ENCODE data around the gene NCAM2.

NCAM2 gene

DNA sequence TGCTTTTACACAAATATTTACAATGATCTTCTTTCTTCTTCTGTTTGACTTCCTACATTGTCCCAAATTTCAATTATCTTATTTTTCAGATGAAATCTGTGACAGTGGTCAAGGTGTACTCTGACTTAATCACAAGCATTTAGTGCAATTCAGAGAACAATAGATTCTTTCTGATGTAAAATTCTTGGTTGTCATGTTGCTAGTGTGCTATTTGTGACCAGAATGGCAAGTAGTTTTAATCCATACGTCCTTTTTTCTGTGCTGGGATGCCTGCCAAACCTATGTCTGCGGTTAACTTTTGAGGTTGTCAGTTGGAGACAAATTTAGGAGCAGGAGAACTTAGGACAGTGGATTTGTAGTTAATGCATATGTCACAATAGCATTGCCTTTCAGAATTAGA lies 31.0 kb downstream of the NCAM2 start:
- no peak for DNase-seq

DNA sequence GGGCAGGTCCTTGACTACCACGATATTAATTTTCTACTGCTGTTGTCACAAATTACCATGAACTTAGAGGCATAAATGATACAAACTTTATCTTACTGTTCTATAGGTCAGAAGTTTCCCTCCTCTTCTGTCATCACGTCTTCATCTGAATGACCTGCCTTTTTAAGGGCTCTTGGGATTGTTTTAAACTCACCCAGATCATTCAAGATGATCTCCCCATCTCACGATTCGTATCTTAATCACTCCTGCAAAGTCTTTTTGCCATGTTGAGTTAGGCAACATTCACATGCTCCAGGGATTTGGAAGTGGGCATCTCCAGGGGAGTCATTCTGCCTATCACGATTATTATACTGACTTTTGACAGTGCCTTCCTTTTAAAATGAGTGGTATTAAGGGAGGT lies 32.1 kb downstream of the NCAM2 start:
- no peak for DNase-seq

DNA sequence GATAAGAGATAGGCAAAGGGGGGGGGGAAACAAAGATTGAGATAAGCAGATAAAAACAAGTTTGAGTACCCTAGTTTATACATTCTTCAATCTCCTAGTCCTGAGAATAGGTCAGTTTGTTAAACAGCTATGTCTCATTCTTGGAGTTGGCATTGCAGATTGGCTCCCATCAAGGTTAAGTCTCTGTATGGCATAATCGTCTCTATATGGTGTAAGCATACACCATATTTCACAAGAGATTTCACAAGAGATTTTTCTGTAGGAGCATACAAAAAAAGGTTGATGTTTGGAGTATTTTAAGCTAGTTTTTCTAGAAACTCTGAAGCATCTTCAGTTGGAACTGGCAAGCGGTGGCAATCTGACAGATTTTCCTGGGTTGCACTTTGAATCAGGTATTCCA lies 35.8 kb downstream of the NCAM2 start:
- DNase-seq = no peak

DNA sequence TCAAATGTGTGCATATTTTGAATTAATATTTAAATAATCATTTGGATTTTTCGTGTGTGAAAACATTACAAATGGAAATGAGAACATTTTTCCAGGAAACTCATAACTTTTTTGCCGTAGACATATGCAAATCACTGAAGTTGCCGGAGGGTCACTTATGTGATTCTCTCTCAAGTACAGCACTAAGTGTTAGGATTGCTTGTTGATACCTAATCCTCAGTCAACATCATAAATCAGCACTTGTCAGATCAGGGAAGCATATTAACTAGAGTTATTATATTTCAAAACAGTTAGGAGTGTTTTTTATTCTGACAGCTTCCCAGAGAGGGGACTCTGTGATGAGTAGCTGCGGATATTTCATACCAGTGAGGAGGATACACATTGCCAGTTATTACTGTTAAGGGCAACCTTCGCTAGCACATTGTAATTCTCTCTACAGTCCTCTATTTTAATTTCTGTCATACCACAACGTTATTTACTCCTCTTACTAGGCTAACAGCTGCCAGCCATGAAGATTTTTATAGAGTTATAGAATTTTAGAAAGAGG lies 41.5 kb downstream of the NCAM2 start:
- no peak for DNase-seq

DNA sequence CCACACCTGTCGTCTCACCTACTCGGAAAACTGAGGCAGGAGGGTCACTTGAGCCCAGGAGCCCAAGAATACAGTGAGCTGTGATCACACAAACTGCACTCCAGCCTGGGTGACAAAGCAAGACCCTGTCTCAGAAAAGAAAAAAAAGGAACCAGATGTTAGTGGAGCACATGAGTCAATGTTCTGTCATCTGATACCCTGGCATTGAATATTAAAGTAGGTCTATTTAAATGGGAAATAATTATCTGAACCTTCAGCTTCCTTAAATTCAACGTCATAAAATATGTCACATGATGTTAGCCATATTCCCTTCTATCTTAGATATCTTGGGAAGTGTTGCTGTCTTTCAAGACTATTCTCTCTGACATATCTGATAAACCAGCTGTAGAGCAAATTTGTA lies 47.3 kb downstream of the NCAM2 start:
- DNase-seq = no peak

DNA sequence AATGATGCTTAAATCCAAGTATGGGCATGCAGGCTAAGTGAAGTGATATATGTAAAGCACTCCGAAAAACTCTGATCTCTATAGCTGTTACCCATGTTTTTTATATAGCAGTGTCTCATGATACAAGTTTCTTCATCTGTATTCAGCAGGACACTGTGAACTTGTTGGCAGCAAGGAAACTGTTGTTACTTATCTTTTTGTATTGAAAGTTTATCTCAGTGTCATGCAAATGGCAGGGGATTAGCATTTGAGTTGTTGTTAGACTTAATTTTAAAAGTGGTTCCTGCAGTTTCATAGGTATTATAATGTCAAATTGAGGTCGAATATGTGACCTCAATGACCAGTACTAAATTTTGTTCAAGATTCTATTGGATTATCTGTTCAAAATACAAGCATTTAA lies 47.9 kb downstream of the NCAM2 start:
- no peak for DNase-seq

DNA sequence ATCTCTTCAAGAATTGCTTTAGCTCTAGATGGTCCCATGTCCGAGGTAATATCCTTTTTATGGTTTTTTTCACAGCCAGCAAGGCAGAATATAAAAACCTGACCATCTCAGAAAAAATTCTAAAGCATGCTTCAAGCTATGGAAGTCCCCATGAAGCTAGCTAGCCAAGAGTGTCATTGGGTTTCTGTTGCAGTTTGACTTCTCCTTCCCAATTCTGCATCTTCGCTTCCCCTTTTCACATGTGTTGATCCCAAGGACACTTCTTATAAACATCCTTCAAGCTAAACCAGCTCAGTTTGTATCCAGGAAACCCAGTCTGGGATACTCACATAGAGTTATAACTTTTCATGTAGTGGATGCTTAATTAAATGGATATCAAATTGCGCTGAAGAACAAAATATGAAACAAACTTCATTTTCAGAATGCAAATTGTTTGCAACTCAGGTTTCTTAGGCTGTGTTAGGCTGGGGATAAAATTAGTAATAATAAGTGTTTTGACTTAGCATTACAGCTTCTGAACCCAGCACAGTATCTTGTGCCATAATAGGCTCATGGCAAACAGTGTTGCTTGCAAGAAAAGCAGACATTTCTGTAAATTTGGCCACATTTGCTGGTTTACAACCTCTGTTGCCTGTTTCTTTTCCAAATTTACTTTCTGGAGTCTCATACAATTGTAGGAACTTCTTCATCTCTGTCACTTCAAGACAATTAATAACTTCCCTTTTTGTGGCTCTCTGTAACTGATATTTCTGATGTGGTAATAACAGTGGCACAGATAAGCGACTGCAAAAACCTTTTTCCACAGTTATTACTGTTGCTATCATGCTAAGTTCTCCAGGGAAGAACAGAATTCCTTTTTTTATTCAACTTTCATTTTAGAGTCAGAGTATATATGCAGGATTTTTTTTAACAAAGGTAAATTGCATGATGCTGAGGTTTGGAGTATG lies 53.2 kb downstream of the NCAM2 start:
- DNase-seq = no peak

DNA sequence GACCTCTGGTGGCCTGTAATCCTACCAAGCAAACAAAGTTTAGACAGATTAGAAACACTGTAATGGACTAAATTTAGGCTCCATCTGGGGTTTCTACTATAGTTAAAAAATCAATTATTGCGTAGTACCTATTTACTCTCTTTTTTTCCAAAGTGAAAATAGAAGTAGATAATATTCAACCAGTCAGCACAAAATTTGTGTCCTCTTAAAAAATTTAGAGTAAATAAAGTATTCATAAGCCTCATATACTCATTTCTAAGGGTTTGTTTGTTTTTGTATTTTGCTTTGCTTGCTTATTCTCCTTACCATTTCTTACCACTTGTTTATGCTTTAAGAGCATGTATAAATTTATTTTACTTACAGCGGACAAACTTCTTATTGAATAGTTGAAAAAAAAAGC lies 54.5 kb downstream of the NCAM2 start:
- no peak for DNase-seq

DNA sequence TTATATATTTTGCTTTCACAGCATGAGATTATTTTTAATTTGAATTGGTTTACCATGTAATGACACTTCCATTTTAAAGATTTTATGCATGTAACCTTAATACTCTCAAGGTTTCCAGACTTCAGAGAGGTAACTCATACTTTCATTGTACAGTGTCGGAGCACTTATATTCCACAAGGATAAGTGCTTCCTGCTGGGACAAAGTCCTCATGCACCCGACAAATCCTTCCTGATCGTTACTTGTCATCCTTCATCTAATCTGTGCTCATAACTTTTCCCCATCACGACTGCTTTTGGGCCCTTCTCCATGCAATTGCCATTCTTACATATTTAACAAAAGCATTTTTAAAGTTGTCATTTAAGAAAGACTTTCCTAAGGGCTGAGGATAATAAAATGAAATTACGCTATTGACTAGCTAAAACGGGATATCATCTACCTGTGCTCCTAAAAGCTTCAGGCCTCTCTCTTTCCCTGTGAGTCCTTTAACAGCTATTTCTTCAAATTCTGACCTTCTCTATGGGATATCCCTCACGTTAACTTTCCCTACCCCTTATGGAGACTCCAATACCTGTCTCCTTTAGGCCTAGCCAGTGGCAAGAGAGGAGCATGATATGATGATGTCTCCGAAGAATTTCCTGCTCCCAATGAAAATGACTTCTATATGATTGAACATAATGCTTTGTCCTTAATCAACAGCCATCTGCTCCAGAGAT lies 59.3 kb downstream of the NCAM2 start:
- no peak for DNase-seq

DNA sequence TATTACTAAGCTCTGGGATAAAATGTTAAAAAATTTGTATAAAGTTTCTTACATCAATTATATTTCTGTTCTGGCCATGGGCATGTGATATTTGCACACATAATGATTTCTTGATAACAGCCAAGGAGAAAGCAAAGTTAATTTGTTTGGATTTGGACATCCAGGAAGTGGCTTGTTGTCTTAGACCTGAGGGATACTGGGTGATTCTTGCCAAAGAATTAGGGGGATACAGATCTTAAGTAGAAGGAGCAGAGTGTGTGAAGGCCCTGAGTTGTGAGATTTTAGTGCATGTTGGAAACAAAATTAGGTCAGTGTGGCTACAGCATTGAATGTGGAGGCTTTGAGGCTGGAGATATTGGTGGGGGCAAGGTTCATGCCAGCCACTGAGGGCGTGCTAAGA lies 65.6 kb downstream of the NCAM2 start:
- no peak for DNase-seq

DNA sequence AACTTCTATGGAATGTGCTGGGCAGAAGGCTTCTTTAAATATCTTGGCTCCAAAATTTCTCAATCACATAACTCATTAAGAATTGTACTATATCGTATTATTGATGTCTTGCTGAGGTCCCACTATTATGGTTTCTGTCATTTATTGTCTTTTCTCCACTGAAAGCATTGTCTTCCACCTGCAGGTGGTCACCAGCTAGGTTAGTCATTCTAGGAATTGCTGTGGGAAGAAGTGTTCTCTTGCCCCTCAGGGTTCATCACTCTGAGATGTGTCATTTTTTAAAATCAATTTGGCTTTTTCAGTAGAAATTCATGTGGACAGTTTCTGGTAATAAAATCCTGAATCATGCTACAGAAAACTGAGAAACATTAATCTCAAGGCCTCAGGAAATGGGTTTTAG lies 66.1 kb downstream of the NCAM2 start:
- no peak for DNase-seq

DNA sequence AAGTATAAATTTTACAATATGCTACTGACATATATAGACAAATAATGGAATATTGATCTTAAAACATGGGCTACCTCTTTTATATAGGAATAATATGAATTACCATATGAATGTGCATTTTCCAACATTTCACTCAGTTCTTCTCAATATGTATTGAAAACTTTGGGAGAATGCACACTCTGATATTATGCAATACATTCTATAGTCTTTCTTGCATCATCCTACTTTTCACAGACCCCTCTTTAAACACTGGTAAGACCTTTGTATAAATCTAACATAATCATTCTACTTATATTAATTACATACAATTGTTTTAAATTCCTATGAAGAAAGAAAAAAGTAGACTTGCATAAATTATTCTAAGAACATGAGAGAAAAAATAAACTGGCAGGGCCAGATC lies 69.2 kb downstream of the NCAM2 start:
- DNase-seq = no peak

DNA sequence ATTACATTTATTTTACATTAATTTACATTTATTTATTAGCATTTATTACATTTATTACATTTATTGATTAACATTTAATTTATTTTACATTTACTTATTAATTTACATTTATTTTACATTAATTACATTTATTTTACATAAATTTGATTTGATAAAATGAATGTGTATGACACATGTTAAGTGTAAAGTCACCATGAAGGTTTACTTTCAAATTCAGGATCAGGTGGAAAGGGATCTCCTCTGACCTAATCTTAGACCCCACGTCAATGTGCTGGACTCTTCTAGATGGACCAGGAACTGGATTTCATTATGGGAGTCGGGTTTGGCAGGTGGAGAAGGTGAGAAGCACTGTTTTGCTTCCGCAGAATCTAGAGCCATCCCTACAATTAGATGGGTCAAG lies 76.1 kb downstream of the NCAM2 start:
- no peak for DNase-seq

DNA sequence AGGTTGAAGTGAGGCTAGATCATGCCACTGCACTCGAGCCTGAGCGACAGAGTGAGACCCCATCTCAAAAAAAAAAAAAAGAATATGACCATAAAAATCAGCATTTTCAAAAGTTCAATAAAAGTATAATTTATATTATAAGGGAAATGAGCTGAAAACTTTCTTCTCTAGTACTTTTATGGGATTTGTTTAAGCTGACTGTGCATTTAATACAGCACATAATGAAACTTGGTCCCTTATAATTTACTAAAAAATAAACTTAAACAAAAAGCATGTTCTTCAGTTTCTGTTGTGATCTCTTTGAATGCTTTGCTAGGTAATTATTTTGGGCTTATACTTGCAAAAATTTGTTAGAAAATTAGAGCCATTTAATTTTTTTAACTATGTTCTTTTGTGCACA lies 77.8 kb downstream of the NCAM2 start:
- DNase-seq = no peak

DNA sequence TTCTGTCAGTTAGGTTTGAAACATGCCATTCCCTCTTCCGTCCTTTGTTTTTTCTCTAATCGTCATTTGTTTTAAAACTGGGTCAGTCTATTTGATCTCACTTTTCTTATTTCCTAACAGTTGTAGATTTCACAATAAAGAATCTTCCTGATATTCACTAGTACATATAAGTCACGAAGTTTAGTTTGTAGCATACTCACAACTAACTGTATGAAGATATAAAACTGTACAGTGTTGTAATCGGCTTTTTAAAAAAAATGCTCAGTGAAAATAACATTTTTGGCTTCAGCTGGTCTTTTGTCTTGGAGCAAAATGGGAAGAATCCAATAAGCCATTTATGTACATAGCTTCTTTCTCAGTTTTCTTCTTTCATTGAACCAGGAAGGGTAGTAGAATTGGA lies 78.3 kb downstream of the NCAM2 start:
- DNase-seq = no peak

DNA sequence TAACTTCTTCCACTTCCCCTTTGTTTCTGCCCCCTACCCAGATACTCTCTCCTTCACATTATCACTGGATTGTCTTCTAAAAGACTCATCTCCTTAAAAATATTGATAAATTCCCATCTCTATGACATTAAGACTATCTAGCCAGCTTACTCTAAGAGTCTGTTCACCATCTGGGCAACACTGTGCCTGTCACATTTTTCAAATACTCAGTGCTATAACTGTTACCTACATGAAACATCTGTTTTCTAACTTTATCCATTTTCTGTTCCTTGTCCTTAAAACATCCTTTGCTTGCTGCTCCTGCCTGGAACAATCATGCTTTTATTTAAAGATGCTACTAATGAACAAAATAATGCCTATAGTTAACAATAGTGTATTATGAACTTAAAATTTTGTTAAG lies 81.4 kb downstream of the NCAM2 start:
- no peak for DNase-seq

DNA sequence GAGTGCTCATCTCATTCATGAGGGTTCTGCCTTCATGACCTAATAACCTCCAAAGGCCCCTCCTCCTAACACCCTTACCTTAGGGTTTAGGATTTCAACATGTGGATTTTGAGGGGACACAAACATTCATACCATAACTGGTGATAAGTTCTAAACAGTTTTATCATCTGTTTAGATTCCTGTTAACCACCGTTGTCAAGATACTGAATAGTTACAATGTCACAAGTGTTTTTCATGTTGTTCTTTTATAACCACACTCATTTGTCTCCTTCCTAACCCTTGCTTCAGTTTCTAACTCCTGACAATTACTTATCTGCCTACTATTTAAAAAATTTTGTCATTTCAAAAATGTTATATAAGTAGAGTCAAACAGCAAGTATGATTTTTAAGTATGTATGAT lies 86.0 kb downstream of the NCAM2 start:
- DNase-seq = no peak

DNA sequence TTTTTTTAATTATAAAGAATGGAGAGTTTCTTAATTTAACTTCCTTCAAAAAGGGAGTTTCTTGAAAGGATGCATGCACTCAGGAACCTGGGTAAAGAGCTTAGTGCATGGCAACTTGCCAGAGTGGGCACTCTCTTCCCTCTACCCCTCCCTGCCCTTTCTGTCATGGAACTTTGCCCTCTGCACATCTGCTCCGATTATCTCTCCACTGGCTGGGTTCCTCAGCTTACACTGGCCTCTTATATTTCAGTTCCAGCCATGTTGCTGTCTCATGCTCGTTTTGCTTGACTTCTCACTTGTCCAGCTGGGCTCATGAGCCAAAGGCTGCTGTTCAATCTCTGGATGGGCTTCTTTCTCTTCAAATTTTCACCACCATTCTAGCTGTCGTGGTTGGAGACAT lies 87.0 kb downstream of the NCAM2 start:
- DNase-seq = no peak

DNA sequence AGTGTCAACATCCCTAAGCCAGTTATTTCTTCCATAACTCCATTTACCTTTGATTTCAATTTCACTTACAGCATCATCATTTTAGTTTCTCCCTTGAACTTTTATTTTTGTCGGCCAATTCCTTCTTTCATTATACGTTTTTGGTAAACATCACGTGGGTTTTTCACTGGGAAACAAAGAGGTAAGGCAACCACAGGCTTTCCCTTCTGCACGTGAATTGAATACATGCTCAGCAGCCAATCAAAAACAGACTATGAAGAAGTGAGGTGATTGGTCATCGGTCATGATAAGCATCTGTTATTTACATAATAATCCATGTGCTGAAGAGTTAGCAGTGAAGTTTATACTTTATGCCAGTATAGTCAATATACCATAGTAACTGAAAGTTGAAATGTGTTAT lies 98.7 kb downstream of the NCAM2 start:
- no peak for DNase-seq

DNA sequence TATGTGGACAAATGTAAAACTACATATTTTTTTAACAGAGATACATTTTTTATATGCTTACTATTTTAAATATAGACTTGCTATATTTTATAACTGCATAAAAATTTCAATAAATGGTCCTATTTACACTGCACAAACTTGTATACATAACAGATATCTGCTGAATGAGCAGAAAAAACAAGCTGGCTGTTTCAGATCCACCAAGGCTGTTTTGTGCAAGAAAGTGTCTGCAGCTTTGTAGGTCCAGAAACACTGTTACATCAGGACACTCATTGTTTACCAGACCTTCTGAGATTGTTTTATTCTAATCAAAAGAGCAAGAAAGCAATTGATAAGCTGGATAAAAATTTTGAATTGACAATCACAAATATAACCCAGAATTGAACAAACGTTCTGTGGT lies 99.3 kb downstream of the NCAM2 start:
- DNase-seq = no peak

DNA sequence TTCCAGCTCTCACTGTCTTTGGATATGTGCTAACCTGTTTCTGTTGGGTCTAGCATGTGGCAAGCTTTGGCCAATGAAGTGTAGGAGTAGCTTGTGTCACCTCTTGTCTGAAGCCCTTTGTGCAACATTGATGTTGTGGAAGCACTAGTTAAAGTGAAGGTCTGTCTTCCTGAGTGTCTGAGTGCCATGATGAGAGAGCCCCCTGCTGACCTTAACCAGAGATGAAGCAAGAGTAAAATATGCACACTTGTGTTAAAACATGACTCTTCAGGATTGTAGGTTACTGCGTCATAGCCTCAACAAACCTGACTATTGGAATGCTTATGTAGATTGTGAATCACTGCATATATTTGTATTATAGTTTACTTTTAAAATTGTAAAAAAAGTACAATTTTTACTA lies 103.7 kb downstream of the NCAM2 start:
- DNase-seq = no peak

DNA sequence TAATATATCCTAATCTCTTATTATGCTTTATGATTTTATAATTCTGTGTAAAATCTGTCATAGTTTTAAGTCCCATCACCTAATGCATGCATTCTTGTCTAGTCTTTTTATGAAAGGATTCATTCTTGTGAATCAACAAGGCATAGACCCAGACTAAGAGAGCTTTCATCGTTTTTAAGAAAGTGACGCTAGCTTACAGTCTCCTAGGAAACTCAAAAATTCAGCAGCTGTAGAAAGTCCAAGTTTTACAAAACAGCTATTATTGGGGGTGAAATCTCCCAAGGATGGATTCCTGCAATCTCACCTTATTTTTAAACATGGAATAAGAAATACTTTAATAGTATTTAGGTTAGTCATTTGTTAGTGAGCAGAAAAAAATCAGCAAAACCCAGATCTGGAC lies 104.7 kb downstream of the NCAM2 start:
- no peak for DNase-seq

DNA sequence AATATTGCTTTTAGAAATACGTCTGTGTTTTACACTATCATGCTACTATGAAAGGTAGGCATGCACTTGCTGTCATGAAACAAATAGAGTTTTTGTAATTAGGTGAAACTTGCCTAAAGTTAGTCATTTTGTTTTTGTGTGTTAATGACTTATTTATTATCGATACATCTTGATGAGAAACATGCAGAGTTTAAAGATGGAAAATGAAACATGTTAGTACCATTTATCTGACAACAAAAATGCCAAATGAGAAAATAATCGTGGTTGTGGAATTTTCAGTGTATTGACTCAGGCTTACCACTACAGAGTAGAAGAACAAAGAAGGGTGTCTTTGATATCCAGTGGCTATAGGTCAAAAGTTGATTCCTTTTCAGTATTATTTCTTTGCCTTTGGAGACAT lies 105.5 kb downstream of the NCAM2 start:
- no peak for DNase-seq

DNA sequence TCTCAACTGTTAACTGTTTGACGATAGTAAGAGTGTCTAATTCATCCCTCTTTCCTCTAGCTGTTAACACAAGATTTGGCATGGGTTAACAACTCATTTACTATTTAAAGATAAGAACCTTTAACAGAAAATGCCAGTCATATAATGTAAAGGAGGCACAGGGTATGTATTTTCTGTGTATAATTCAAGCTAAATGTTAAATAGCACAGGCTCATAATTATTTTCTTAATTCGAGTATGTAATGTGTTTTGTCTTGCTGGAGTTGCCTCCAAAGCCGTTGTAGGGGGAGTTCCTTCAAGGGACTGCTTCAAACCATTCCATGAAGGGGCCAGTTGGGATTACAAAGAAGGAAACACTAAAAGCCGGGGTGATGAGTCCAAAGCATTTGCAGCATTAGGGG lies 111.5 kb downstream of the NCAM2 start:
- no peak for DNase-seq
